Measurements from ENCODE around the gene TMEM30A.
A peak's percentile ranks its signal among the peaks of the same experiment; 100 is the strongest.

Gene TMEM30A

GRCh38 chr6:75284632-75285282 is at the start of gene TMEM30A:
Gene TMEM30A, minus strand, starts transcription at chr6:75284792. Its CDS starts 154 bp downstream, at chr6:75284638.
- peak; percentile 99 for DNase-seq (ENCODE audit: low spot score)

GRCh38 chr6:75333676-75334200 is 49.1 kb upstream of the TMEM30A start:
- DNase-seq (ENCODE audit: low spot score): no peak

GRCh38 chr6:75331151-75331550 is 46.6 kb upstream of the TMEM30A start:
- DNase-seq (ENCODE audit: low spot score): peak; percentile 66

- no peak for DNase-seq (ENCODE audit: low spot score)
These were observed 45.1 kb upstream of the TMEM30A start for GRCh38 chr6:75329703-75330102.

- DNase-seq (ENCODE audit: low spot score): no peak
These were observed 43.2 kb upstream of the TMEM30A start for GRCh38 chr6:75327807-75328206.

DNA sequence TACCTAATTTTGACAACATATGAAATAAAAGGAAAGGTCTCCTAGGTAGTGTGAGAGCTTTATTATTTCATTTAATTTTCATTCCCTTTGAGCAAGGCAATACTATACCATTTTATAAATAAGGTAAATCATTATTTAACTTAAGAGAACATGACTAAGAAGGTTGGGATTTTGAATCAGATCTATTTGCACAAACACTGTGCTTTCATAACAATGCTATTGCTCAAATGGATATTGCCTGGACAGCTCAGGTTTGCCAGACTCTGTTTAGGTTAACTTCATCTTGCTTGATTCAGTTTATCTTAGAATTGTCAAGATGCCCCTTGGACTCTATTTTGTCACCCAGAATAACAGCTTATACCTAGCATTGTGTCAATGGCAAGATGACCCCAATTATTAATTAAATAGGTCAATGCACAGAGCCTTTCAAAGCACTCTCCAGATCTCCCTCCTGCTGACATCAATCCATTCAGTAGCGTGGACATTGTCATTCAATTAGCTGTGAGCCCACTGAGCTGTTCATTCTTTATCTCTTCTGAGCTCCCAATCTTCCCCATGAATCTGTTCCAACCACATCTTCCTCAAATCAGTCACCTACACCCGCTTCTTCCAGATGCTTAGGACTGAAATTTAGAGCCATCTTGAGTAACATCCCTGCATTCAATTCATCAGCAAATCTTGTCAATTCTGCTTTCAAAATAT is 42.1 kb upstream of the TMEM30A start:
- DNase-seq (ENCODE audit: low spot score): peak; percentile 38

DNA sequence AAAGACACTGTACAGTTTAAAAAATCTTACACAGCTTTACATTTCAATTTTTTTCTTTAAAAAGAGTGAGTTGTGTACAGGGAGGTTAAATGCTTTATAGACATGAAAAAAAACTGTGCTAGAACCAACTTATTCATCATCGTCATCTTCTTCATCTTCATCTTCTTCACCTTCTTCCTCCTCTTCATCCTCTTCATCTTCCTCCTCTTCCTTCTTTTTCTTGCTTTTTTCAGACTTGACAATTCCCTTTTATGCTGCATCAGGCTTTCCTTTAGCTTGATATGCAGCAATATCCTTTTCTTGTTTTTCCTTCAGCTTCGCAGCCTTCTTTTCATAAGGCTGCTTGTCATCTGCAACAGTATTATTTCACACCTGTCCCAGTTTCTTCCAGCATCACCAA is 34.3 kb upstream of the TMEM30A start:
- DNase-seq (ENCODE audit: low spot score): no peak

DNA sequence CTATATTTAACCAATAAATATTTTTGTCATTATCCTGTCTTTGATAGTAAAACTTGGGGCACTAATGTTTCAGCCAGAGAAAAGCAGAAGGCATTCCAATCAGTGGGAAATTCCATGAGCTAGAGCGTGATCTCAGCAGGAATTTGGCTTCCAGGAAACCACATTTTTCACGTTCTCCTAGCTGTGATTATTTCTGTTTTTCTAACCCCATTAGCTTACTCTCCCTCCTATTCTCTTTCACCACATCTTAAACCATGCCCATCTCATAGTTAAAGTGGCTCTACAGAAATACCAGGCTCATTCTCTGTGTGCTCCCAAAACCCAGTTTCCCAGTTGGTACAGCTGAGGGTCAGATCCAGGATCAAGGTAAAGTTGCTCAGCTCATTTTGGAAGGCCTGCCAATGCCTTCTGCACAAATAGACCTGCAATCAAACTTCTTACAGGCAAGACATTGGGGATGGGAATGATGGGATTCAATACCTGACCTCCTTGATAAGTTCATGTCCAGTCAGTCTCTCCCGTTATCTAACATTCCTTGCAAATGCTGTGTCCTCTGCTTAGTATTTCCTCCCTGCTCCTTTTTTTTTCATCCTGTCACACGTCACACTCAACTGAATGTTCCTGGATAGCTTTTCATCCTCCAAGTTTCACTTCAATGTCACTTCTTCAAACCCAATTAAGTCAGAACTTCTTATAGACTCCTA is 33.1 kb upstream of the TMEM30A start:
- peak; percentile 59 for DNase-seq (ENCODE audit: low spot score)

DNA sequence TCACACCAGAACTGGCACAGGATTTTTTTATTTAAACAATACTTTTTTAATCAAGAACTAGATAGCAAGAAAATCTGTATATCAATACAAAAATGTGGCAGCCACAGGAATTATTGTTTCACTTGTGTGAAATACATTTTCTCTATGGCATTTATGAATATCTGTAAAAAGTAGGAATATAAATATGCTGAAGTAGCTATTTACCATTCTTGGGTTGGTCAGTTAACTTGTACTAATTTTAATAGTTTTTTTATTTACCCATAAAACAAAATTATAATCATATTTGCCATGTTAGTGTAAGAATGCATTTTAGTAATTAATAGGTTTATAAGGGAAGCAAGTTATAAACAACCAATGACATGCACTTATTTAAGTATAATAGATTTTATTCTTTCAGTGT is 31.4 kb upstream of the TMEM30A start:
- DNase-seq (ENCODE audit: low spot score): no peak

GRCh38 chr6:75308250-75308988 is 23.8 kb upstream of the TMEM30A start:
- DNase-seq (ENCODE audit: low spot score): no peak

DNA sequence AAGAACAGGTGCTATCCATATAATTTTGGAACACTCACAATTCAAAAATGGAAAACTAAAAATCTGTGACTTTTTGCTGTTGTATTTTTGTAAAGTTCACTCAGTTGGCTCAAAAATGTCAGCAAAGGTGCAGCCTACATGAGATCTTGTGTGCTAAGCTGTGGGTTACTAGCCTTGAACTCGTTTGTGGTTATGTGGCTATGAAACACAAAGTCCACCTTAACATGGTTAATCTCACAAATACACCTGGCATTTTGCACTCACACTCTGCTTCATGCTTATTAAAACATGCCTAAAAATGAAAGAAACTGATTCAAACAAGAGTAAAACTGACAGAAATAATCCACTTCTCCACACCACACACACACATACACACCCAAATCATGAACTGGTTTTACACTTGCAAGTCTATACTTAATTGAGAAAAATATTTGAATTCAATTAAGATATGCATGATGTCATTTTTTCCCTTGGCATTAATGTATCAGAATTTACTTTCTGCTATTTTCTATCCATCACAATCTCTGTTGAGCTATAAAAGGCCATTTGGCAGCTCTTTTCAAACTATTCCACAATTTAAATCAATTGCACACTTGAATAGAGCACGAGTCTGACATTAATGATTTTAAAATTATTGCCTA is 22.9 kb upstream of the TMEM30A start:
- no peak for DNase-seq (ENCODE audit: low spot score)

GRCh38 chr6:75306064-75306463 is 21.5 kb upstream of the TMEM30A start:
- DNase-seq (ENCODE audit: low spot score): no peak

DNA sequence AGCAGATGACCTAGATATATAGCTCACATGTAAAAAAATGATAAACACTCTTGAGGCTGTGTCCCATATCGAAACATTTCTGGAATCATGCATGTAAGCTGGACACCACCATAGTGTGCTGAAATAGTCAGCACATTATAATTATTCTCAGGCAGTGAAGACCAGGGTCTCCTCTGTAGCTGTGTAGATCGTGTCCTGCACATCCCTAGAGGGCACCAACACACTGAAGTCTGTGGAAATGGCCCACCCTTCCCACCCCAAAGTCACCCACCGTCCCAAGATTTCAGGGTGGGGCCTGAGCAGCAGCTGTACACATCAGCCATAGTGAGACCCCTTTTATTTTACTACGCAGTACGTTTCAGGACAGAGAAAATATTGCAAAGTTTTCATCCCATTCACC is 21.0 kb upstream of the TMEM30A start:
- no peak for DNase-seq (ENCODE audit: low spot score)

- no peak for DNase-seq (ENCODE audit: low spot score)
These were observed 17.7 kb upstream of the TMEM30A start for GRCh38 chr6:75302280-75302679.

DNA sequence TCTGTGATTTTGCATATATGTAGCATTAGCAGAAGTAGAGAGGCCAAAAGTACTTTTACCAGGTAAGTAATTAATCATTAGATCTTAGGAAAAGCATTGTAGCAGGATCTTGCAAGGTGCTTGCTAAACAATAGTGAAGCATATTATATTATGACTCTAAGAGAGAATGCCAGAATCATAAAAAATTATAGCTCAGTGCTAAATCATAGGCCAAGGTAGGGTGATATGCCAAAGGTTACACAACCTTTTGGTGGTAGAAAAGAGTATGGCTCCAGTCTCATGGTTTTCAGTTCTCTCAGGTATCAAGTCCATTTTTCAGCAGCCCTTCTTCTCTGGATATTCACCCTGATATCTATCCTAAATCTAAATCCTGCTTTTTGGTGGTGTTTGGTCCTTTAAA is 16.9 kb upstream of the TMEM30A start:
- no peak for DNase-seq (ENCODE audit: low spot score)

DNA sequence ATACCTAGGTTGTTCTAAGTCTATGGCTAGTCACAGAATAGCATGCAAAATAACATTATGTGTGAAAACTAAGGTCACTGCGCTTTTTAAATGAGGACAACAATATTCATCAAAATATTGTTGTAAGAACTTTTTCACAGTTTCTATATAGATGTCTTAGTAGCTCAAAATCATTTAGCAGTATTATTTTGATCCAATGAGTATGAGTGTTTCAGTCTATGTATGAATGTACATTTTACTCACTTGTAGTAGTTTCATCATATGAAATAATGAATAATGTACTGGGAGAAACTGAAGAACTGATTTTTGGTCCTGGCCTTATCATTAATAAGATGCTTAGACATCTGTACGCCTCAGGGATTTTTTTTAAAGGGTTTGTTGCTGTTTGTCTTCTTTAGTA is 16.5 kb upstream of the TMEM30A start:
- no peak for DNase-seq (ENCODE audit: low spot score)

DNA sequence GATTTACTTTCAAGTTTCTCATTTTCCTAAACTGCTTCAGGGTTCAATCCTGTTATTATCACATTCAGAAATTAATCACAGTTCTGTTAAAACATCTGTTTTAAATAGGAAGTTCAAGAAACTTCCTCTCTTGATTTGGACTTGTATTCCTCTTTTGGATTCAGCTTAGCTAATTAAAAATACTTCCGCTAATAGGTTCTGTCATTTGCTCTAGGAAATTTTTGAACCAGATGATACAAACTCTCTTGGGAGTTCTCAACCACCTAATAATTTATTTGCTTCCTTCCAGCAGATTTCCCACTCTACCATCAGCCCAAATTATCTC is 15.9 kb upstream of the TMEM30A start:
- DNase-seq (ENCODE audit: low spot score): no peak

DNA sequence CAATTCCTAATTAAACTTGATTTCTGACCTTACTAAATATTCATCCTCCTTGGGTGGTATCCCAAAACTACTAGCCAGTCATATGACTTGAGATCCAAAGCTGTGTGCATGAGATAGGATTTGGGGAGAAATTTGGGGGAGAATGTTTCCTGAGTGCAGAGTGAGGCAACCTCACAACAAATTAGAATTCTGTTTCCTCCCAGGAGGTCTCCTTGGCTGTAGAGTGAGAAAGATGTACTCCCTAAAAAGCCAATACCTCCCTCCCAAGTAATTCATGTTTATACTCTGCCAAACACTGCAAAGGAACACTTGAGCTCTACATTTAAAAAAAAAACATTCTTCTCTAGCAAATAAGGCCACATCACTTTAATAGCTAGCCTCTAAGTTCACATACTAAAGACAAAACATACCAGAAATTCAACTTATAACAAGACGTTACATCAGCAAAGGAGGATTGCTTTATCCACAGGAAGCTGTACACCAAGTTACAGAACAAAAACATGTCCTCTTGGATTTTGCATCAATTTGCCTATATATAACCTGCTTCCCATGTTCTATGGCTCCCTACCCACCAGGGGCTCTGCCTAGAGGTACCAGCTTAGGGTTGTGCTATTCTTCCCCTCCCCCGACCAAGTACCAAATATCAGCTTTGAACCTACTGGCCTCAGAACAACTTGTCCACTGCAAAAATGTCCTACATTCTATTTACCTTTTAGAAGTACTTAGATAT is 15.4 kb upstream of the TMEM30A start:
- DNase-seq (ENCODE audit: low spot score): no peak

DNA sequence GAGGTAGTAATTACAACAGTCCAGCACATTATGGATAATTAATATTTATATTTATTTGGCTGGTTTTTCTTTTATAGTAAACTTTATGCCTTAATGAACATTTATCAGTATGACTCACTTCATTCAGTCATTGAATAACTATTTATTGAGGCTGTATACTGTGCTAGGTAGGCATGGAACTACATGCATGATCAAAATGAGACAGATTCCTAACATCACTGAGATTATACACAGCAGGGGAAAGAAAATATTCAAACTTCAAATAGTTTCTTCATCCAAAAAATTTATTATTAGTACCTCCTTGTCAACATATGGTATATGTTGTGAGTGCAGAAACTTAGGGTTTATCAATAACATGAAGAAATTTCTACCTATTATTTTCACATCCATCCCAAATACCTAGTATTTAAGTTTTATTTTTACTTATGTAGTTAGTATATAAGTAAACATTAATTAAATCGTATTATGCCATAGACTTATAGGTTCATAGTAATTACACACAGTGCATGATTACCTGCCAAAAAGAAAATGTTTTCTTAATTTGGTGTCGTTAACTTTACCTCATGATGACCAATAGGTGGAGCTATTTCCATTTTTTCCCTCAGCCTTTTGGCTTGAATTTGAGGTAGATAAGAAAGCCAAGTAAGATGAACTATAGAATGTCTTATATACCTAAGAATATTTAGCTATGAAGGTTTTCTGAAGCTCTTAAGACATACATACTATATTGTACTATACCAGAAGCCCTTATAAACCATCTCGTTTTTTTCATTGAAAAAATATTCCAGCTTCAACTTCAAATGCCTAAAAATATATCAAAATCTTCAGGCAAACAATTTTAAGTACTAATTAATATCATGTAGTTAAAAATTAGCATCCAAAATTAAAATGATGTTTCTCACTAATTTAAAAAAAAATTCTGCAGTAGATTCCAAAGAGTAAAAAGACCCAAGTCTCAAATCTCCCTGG is 12.5 kb upstream of the TMEM30A start:
- peak; percentile 72 for DNase-seq (ENCODE audit: low spot score)

DNA sequence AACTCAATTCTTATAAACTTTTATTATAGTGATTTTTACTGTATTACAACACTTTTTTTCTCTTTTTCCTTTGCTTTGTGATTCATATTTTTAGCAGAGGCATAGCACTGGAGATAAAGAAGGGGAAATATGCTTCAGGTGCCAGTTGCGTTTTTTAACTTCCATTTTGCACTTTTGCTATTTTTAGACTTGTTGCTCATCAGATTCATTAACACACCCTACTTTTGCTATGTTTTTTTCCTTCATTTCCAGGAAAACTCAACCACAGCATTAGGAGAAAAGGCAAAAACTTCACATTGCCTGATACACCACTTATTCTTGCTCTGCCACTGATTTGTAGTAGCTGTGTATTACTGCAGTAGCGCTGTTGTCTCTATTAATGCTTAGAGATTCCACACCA is 8.0 kb upstream of the TMEM30A start:
- no peak for DNase-seq (ENCODE audit: low spot score)

Measured in kidney tubule cell (primary cell).